Endothelial cell of umbilical vein (primary cell): Measurements from ENCODE around the gene SLC25A22. TPM values are rescaled to one million over a fixed set of nuclear protein-coding genes. Genes with fewer than 3 reads are reported as not detected.

Experiments used
- BruUV-seq: library from RNA; stranded (reverse); fragments of 400-500 nt; replicated peaks from 2 replicates; lab custom pipeline; 2021; lab: Mats Ljungman, UMichigan
- CTCF ChIA-PET: fragments of 300-600, 350-600 bp; sonication (Branson Sonifier 250); formaldehyde crosslinking; loops from one replicate; lab custom pipeline; 2021; ENCODE audit warnings: antibody characterized with exemption, inconsistent platforms; lab: Charles Lee
- POLR2A ChIA-PET: fragments of 300-600, 350-600 bp; sonication (Branson Sonifier 250); formaldehyde crosslinking; loops from one replicate; lab custom pipeline; 2021; ENCODE audit warnings: antibody characterized with exemption, inconsistent platforms; lab: Charles Lee
- DNase-seq: peaks from one replicate; pipeline ENCODE4 v3.0.0-alpha.2; 2011; ENCODE audit warnings: low read depth, low spot score
- FAIRE-seq: peaks from 2 replicates; lab custom pipeline; 2011; peaks lifted over from hg19 to GRCh38; lab: Jason Lieb, UNC
- H2AFZ ChIP-seq: 2 replicates; pipeline ENCODE4 v1.6.0; 2012; ENCODE audit warnings: low read depth, low read length, control low read depth, inconsistent platforms
- H3K27ac ChIP-seq: 2 replicates; pipeline ENCODE4 v1.5.1; 2011; ENCODE audit warnings: low read depth, mild to moderate bottlenecking, control low read depth, low read length, moderate library complexity; ENCODE audit not compliant: insufficient read depth
- H3K27me3 ChIP-seq, 2 experiments: 2 replicates each; pipeline versions ENCODE4 v1.6.0 to v1.6.1; 2011; ENCODE audit warnings: low read length in 2 of 2, mixed read lengths in 1 of 2; ENCODE audit not compliant: control insufficient read depth in 2 of 2, insufficient read depth in 2 of 2
- H3K36me3 ChIP-seq, 2 experiments: 2 replicates in 1 of 2; 3 replicates in 1 of 2; pipeline ENCODE4 v1.5.1; 2011; ENCODE audit warnings: low read length in 2 of 2, mild to moderate bottlenecking in 1 of 2, moderate library complexity in 1 of 2; ENCODE audit not compliant: control insufficient read depth in 2 of 2, insufficient read depth in 2 of 2; ENCODE audit errors: extremely low read depth in 1 of 2
- H3K4me1 ChIP-seq: 3 replicates; pipeline ENCODE4 v1.5.1; 2011; ENCODE audit warnings: mild to moderate bottlenecking, low read length; ENCODE audit not compliant: control insufficient read depth, insufficient read depth; ENCODE audit errors: extremely low read depth
- H3K4me2 ChIP-seq: 2 replicates; pipeline ENCODE4 v1.6.1; 2011; ENCODE audit warnings: low read length, control low read depth, mixed read lengths; ENCODE audit not compliant: insufficient read depth
- H3K4me3 ChIP-seq, 3 experiments: fragments of 200-600 bp in 1 of 3; sonication (generic), shearing (Covaris generic) in 1 of 3; replicated peaks in 1 of 3; 2 replicates each; pipeline ENCODE4 v1.5.1; 2011 to 2016; ENCODE audit warnings: control low read depth in 3 of 3, low read length in 3 of 3, mild to moderate bottlenecking in 2 of 3, inconsistent platforms in 1 of 3, low read depth in 1 of 3, moderate library complexity in 1 of 3; ENCODE audit not compliant: insufficient read depth in 1 of 3
- H3K79me2 ChIP-seq: 2 replicates; pipeline ENCODE4 v1.6.0; 2012; ENCODE audit warnings: low read length, inconsistent platforms; ENCODE audit not compliant: control insufficient read depth, insufficient read depth
- H3K9ac ChIP-seq: replicated peaks from 2 replicates; pipeline ENCODE3; 2011; ENCODE audit warnings: low read length, control low read depth; ENCODE audit not compliant: insufficient read depth; ENCODE audit errors: extremely low read depth
- H3K9me1 ChIP-seq: replicated peaks from 3 replicates; pipeline ENCODE4 v1.6.0; 2011; ENCODE audit warnings: mild to moderate bottlenecking, low read length; ENCODE audit not compliant: control insufficient read depth, insufficient read depth; ENCODE audit errors: extremely low read depth
- H3K9me3 ChIP-seq: replicated peaks from 2 replicates; pipeline ENCODE4 v1.5.1; 2012; ENCODE audit warnings: low read length, inconsistent platforms; ENCODE audit not compliant: control insufficient read depth, insufficient read depth
- H4K20me1 ChIP-seq: replicated peaks from 2 replicates; pipeline ENCODE3; 2011; ENCODE audit warnings: mild to moderate bottlenecking, low read length; ENCODE audit not compliant: control insufficient read depth, insufficient read depth; ENCODE audit errors: extremely low read depth
- CTCF ChIP-seq, 2 donors: IDR thresholded peaks; 1 replicate in 1 of 2; 2 replicates in 1 of 2; pipeline ENCODE4 v1.5.1; 2011; ENCODE audit warnings: low read length in 2 of 2, mild to moderate bottlenecking in 2 of 2, moderate library complexity in 2 of 2, control low read depth in 1 of 2, inconsistent platforms in 1 of 2, low read depth in 1 of 2; ENCODE audit not compliant: insufficient read depth in 1 of 2; ENCODE audit errors: extremely low read depth in 1 of 2
- EZH2 ChIP-seq: IDR thresholded peaks from 2 replicates; pipeline ENCODE4 v1.6.1; 2012; ENCODE audit warnings: borderline replicate concordance, low read depth, mild to moderate bottlenecking, moderate library complexity, low read length, inconsistent platforms; ENCODE audit not compliant: severe bottlenecking
- FOS ChIP-seq: IDR thresholded peaks from 2 replicates; pipeline ENCODE4 v1.6.1; 2011; ENCODE audit warnings: mild to moderate bottlenecking, low read length, moderate library complexity, borderline replicate concordance; ENCODE audit not compliant: insufficient read depth
- GATA2 ChIP-seq: IDR thresholded peaks from 2 replicates; pipeline ENCODE4 v1.7.0; 2011; ENCODE audit warnings: low read depth, mild to moderate bottlenecking, moderate library complexity, mixed read lengths, low read length; ENCODE audit not compliant: insufficient read length, insufficient read depth
- JUN ChIP-seq: IDR thresholded peaks from 2 replicates; pipeline ENCODE4 v1.6.1; 2011; ENCODE audit warnings: borderline replicate concordance, low read depth; ENCODE audit not compliant: insufficient read length, insufficient read depth
- MAX ChIP-seq: IDR thresholded peaks from 2 replicates; pipeline ENCODE4 v1.6.1; 2011; ENCODE audit not compliant: insufficient read depth, insufficient read length
- MYC ChIP-seq: IDR thresholded peaks from one replicate; pipeline ENCODE4 v1.6.1; 2011; ENCODE audit warnings: mild to moderate bottlenecking, low read depth, low read length
- POLR2A ChIP-seq: IDR thresholded peaks from 2 replicates; pipeline ENCODE4 v1.6.1; 2012; ENCODE audit warnings: low read depth, mild to moderate bottlenecking, control low read depth, low read length
- POLR2AphosphoS5 ChIP-seq: IDR thresholded peaks from 2 replicates; pipeline ENCODE4 v1.6.1; 2012; ENCODE audit warnings: low read depth, mild to moderate bottlenecking, control low read depth, low read length, moderate library complexity; ENCODE audit not compliant: insufficient read depth
- dilution Hi-C: fragments of 300-500 bp; cut with MboI; formaldehyde crosslinking; loops from one replicate; pipeline ENCODE4 v1.15.0; 2019; ENCODE audit warnings: low sequenced_read_pairs; ENCODE audit not compliant: extremely low pct_ligation_motif_present
- intact Hi-C: fragments of 100-400 bp; cut with micrococcal nuclease; formaldehyde crosslinking; loops from one replicate; pipeline ENCODE4 v1.10.0; 2022
- polyA plus RNA-seq, 4 experiments: library from polyadenylated mRNA; depleted of rRNA in 3 of 4; stranded (reverse) in 3 of 4; unstranded in 1 of 4; fragments of >200 nt; gene quantifications; 2 replicates each; pipeline versions ENCODE4 v1.2.1 to v1.2.3, GENCODE V29; 2011 to 2012; ENCODE audit warnings: missing spikeins in 1 of 4
- total RNA-seq: library from RNA; stranded (reverse); gene quantifications from 2 replicates; pipeline ENCODE4 v1.2.3, GENCODE V29; 2021

The SLC25A22 gene
- total and polyA plus RNA-seq, 2 donors (not counting 3 experiments of a cell fraction or from before 2014, with no cell fraction given): 24.5 to 24.9 TPM

DNA sequence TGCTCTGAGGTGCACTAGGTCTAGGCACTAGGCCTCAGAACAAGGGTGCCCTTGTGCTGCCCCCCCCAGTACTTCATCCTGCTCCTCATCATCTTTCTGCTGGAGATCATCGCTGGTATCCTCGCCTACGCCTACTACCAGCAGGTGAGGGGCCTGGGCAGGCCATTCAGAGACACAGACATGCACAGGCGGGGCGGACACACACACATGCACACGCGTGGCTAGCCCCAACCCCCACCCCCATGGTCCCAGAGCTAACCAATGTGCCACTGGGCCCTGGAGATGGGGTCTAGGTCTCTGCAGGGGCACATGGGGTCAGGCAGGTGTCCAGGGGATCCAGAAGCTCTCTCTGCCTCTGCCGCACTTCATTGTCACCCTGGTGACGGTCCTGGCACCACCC is 38.6 kb upstream of the SLC25A22 start:
- Histone ChIP-seq H3K4me2 (no peak overlapping the region), H3K9ac (no peak overlapping the region), H4K20me1 (no peaks in the 10 kb centered on the region), H3K4me1 (peaks cover 38% of the 10 kb centered on the region), H3K27me3 (no peaks in the 10 kb centered on the region), H3K79me2 (peaks cover 64% of the 10 kb centered on the region), H3K27ac (no peak overlapping the region), H3K9me1 (no peaks in the 10 kb centered on the region), H3K4me3 (no peak overlapping the region), H2AFZ (no peak overlapping the region), H3K9me3 (no peaks in the 10 kb centered on the region), H3K36me3 (peaks cover 25 to 43% of the 10 kb centered on the region in 2 experiments)
- intact Hi-C loops (no loop called here), dilution Hi-C loops (no loop called here)
- ChIA-PET CTCF (interaction anchor here (1.1 kb wide), 1 partner anchor 214 kb away, joined by 3 read pairs; no protein-coding TSS in a partner anchor), POLR2A (no interaction called here)
- no peak for DNase-seq
- no peak for FAIRE-seq
- peak; percentile 17 for TF ChIP-seq POLR2A
- TF ChIP-seq CTCF (IDR thresholded peaks at IDR 0.05; ENCODE audit: extremely low read depth in 1 of 2, insufficient read depth in 1 of 2, low read depth in 1 of 2, low read length in 2 of 2): no peak
- no TSS peak for BruUV-seq

GRCh38 chr11:836274-836673 is 38.2 kb upstream of the SLC25A22 start:
- no peaks in the 10 kb centered on the region for H4K20me1 ChIP-seq
- no peak overlapping the region for H3K27ac ChIP-seq
- H3K4me3 ChIP-seq: no peak overlapping the region
- ChIA-PET CTCF (interaction anchor here (1.1 kb wide), 1 partner anchor 214 kb away, joined by 3 read pairs; no protein-coding TSS in a partner anchor), POLR2A (no interaction called here)
- H3K79me2 ChIP-seq: peaks cover 59% of the 10 kb centered on the region
- DNase-seq (no peak), FAIRE-seq (no peak)
- H3K27me3 ChIP-seq: no peaks in the 10 kb centered on the region
- intact Hi-C loops (no loop called here), dilution Hi-C loops (no loop called here)
- BruUV-seq: no TSS peak
- no peaks in the 10 kb centered on the region for H3K9me1 ChIP-seq
- H2AFZ ChIP-seq: no peak overlapping the region
- H3K9ac ChIP-seq: no peak overlapping the region
- H3K4me1 ChIP-seq: peaks cover 36% of the 10 kb centered on the region
- TF ChIP-seq MAX (no peak), FOS (no peak), EZH2 (no peak), POLR2A (no peak), MYC (no peak), POLR2AphosphoS5 (no peak), CTCF (IDR thresholded peaks at IDR 0.05; ENCODE audit: extremely low read depth in 1 of 2, insufficient read depth in 1 of 2, low read depth in 1 of 2, low read length in 2 of 2) (no peak), JUN (no peak), GATA2 (no peak)
- H3K9me3 ChIP-seq: no peaks in the 10 kb centered on the region
- H3K4me2 ChIP-seq: no peak overlapping the region
- H3K36me3 ChIP-seq: peaks cover 25 to 43% of the 10 kb centered on the region in 2 experiments
